ENCODE results near the gene NLRP5.

The NLRP5 gene

DNA sequence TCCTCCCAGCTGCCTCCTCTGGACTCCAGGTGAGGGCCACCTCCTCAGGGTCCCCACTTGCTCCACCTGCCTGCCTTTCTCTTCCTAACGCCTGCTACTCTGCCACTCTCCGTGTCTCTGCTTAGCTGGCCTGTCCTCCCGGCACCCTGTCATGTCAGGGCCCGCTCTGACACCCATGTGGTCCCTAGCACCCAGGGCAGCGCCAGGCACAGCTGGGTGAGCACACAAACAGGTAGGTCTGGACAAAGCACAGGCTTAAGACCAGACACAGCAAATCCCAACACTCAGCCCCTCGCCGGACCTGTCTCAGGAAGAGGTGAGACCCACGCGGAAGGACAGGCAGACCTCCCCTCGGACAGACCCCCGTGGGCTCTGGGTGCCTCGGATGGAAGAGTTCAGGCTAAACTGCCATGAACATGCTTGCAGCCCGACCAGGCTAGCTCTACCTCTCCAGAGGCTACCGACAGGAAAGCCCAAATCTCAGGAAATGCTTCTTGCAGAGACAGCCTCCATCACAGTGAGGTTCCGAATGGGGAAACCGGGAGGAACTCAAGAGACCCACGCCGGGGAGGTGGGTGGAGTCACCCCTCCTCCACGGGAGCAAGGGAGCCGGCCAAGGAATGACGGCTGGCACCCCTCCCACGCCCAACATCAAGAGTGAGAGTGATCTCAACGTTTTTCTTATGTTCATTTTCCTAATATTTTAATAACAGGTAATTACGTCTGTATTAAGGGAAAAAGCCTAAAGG lies 122.0 kb downstream of the NLRP5 start:
- peaks cover 67 to 90% of the 10 kb centered on the region in 2 donors for H3K4me1 Mint-ChIP-seq
- no peak for DNase-seq

DNA sequence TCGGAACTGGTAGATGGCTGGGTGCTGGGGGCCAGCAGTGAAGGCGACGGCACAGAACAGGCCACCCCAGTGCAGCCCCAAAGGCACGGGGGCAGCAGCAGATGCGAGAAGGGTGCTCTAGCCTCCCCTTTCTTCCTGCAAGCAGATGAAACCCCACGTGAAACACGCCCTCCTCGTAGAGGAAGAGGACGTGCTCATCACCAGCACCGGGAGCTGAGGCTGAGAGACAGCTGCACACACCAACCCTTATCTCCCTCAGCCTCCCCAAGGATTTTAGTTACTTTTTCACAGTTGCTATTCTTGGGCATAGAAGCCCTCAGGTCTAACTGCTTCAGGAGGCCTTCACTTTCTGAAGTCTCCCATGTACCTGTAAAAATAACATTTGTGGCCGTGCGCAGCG lies 122.7 kb downstream of the NLRP5 start:
- peak overlapping the region in 1 of 2 donors; percentile 36 for H3K4me3 Mint-ChIP-seq
- H3K36me3 Mint-ChIP-seq: peaks cover 22 to 41% of the 10 kb centered on the region in 2 donors
- H3K4me1 Mint-ChIP-seq: peaks cover 72 to 96% of the 10 kb centered on the region in 2 donors
- no peaks in the 10 kb centered on the region for H3K9me3 Mint-ChIP-seq
- DNase-seq (no peak), ATAC-seq (replicated peaks) (no peak)
- H3K27ac Mint-ChIP-seq: peak overlapping the region; percentile 9
- H3K27me3 Mint-ChIP-seq: no peaks in the 10 kb centered on the region

More for the DNA sequence above, 122.0 kb downstream of the NLRP5 start:
- H3K9me3 Mint-ChIP-seq: no peaks in the 10 kb centered on the region
- peak overlapping the region; percentile 73 for H3K27ac Mint-ChIP-seq
- no peak for ATAC-seq (replicated peaks)
- H3K27me3 Mint-ChIP-seq: no peaks in the 10 kb centered on the region
- H3K36me3 Mint-ChIP-seq: peaks cover 22 to 37% of the 10 kb centered on the region in 2 donors
- H3K4me3 Mint-ChIP-seq: peak overlapping the region; percentile 41 to 67

DNA sequence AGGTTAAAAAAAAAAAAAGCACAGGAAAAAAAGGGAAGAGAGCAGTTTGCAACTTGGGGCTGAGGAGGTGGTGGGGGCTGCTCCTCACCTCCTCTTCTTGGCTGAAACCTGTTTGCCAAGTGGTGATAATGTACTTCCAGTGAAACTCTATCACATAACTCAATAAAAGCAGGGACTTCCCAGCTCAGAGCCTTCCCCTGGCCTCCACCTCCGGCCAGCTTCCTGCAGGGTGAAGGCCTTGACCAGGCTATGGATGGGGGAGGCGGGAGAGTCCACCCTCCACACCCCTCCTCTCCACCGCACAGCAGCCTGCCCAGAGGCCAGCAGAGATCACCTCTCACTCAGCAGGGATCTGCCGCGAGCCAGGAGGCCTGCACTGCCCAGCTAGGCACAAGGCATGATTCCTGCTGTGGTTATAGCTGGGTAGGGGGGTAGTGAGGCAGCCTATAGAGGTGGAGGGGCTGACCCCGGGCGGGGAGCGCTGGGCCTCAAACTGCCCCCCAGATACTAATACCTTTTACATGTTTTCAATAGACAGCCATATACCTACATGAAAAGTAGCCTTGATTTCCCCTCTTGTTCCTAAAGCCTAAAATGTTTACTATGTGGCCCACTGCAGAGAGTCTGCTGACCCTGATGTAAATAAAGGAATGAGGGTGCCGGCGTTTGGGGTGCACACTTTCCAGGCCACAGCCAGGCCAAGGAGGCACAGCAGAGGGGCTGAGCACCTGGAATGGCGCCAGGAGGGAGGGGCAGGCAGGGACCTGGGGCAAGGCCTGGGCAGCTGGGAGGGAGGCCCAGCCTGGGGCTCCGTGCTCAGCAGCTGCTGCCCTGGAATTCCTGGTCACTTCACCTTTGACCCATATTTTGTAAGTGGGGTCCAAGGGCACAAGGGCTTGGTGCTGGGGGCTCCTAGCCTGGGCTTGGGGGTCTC lies 124.2 kb downstream of the NLRP5 start:
- DNase-seq (no peak), ATAC-seq (replicated peaks) (peak in 1 of 2 donors; percentile 19)
- H3K4me3 Mint-ChIP-seq: peak overlapping the region; percentile 80 to 87
- peaks cover 27 to 48% of the 10 kb centered on the region in 2 donors for H3K36me3 Mint-ChIP-seq
- H3K27me3 Mint-ChIP-seq: no peaks in the 10 kb centered on the region
- H3K4me1 Mint-ChIP-seq: peaks cover 72 to 97% of the 10 kb centered on the region in 2 donors
- no peaks in the 10 kb centered on the region for H3K9me3 Mint-ChIP-seq
- peak overlapping the region; percentile 88 for H3K27ac Mint-ChIP-seq

All from stimulated activated naive B cell treated with anti-CD40 and anti-IgM and Interleukin-4, amounts not matched to agents 10 μg/mL and 1 μg/mL and 100 μg/mL, for 72 hours (primary cell).